ENCODE data around the gene CPA4.

CPA4 gene

GRCh38 chr7:130276796-130277762 is 15.9 kb upstream of the CPA4 start:
- H3K4me3 ChIP-seq (replicated peaks; ENCODE audit: low read depth, low read length): no peak overlapping the region
- no peak for TF ChIP-seq CTCF (IDR thresholded peaks at IDR 0.05; ENCODE audit: low read length, missing control alignments)
- DNase-seq (ENCODE audit: low read depth): peak; percentile 57

GRCh38 chr7:130277763-130278643 is 15.0 kb upstream of the CPA4 start:
- peak; percentile 85 for DNase-seq (ENCODE audit: low read depth)
- TF ChIP-seq CTCF (IDR thresholded peaks at IDR 0.05; ENCODE audit: low read length, missing control alignments): peak; percentile 72
- no peak overlapping the region for H3K4me3 ChIP-seq (replicated peaks; ENCODE audit: low read depth, low read length)

- no peak for TF ChIP-seq CTCF (IDR thresholded peaks at IDR 0.05; ENCODE audit: low read length, missing control alignments)
- DNase-seq (ENCODE audit: low read depth): peak; percentile 98
- no peak overlapping the region for H3K4me3 ChIP-seq (replicated peaks; ENCODE audit: low read depth, low read length)
Observed at GRCh38 chr7:130278860-130279259, 14.1 kb upstream of the CPA4 start.

- no peak overlapping the region for H3K4me3 ChIP-seq (replicated peaks; ENCODE audit: low read depth, low read length)
- TF ChIP-seq CTCF (IDR thresholded peaks at IDR 0.05; ENCODE audit: low read length, missing control alignments): no peak
- DNase-seq (ENCODE audit: low read depth): peak; percentile 32
Observed at GRCh38 chr7:130279286-130279685, 13.7 kb upstream of the CPA4 start.

- H3K4me3 ChIP-seq (replicated peaks; ENCODE audit: low read depth, low read length): no peak overlapping the region
- TF ChIP-seq CTCF (IDR thresholded peaks at IDR 0.05; ENCODE audit: low read length, missing control alignments): no peak
- no peak for DNase-seq (ENCODE audit: low read depth)
Observed at GRCh38 chr7:130279906-130280305, 13.1 kb upstream of the CPA4 start.

- no peak for TF ChIP-seq CTCF (IDR thresholded peaks at IDR 0.05; ENCODE audit: low read length, missing control alignments)
- no peak overlapping the region for H3K4me3 ChIP-seq (replicated peaks; ENCODE audit: low read depth, low read length)
- peak; percentile 61 for DNase-seq (ENCODE audit: low read depth)
Observed at GRCh38 chr7:130281260-130281659, 11.7 kb upstream of the CPA4 start.
